Body of pancreas (tissue), 4 donors: ENCODE measurements around the gene CX3CL1.

Experiments
- POLR2A ChIP-seq, 3 donors: fragments of 450-650 bp; IDR thresholded peaks; one replicate each; pipeline ENCODE4 v1.6.1; 2016; ENCODE audit warnings: antibody characterized with exemption in 3 of 3, mild to moderate bottlenecking in 2 of 3
- TF ChIP-seq, protein P1 (sequence below), 7 experiments: fragments of 450-650 bp in 4 of 7; fragments of 200-600 bp in 3 of 7; sonication (generic) in 3 of 7; IDR thresholded peaks; one replicate each; pipeline ENCODE4 v1.5.1; 2016 to 2019; ENCODE audit warnings: antibody characterized with exemption in 7 of 7

GRCh38 chr16:57367116-57367752 lies 5.1 kb upstream of the CX3CL1 start:
- TF ChIP-seq, protein P1, sequence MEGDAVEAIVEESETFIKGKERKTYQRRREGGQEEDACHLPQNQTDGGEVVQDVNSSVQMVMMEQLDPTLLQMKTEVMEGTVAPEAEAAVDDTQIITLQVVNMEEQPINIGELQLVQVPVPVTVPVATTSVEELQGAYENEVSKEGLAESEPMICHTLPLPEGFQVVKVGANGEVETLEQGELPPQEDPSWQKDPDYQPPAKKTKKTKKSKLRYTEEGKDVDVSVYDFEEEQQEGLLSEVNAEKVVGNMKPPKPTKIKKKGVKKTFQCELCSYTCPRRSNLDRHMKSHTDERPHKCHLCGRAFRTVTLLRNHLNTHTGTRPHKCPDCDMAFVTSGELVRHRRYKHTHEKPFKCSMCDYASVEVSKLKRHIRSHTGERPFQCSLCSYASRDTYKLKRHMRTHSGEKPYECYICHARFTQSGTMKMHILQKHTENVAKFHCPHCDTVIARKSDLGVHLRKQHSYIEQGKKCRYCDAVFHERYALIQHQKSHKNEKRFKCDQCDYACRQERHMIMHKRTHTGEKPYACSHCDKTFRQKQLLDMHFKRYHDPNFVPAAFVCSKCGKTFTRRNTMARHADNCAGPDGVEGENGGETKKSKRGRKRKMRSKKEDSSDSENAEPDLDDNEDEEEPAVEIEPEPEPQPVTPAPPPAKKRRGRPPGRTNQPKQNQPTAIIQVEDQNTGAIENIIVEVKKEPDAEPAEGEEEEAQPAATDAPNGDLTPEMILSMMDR (IDR thresholded peaks at IDR 0.05) = no peak
- TF ChIP-seq POLR2A (IDR thresholded peaks at IDR 0.05) = no peak
